T-cell (primary cell): ENCODE measurements around the gene APPL2. TPM values are rescaled to one million over a fixed set of nuclear protein-coding genes. Genes with fewer than 3 reads are reported as not detected.

Source experiments
- ATAC-seq, 4 experiments: fragments of 200-7000 bp in 3 of 4; fragments of 150-1000 bp in 1 of 4; cut with Tn5 transposase; replicated peaks in 1 of 4; 1 replicate in 3 of 4; 2 replicates in 1 of 4; pipeline ENCODE4 v1.10.0; 2021; ENCODE audit warnings: moderate library complexity in 3 of 4, mild to moderate bottlenecking in 2 of 4, moderate number of reproducible peaks in 1 of 4
- CTCF ChIA-PET, 2 donors: fragments of 300-600 bp; sonication (Branson Sonifier 250); formaldehyde crosslinking; loops; one replicate each; lab custom pipeline; 2022; ENCODE audit warnings: antibody characterized with exemption in 2 of 2; lab: Charles Lee
- POLR2A ChIA-PET, 2 donors: fragments of 300-600 bp; sonication (Branson Sonifier 250); formaldehyde crosslinking; loops; one replicate each; lab custom pipeline; 2022; ENCODE audit warnings: antibody characterized with exemption in 2 of 2; lab: Charles Lee
- DNase-seq, 35 experiments: peaks; one replicate each; pipeline versions ENCODE4 v3.0.0 to v3.0.0-alpha.2; 2013 to 2023
- H3K27ac ChIP-seq: one replicate; pipeline ENCODE4 v1.5.1; 2013; ENCODE audit warnings: low read length
- H3K27me3 ChIP-seq, 2 experiments: replicated peaks in 1 of 2; 1 replicate in 1 of 2; 2 replicates in 1 of 2; pipeline versions ENCODE4 v1.6.1 to v1.7.0; 2013; ENCODE audit warnings: low read length in 1 of 2, mixed read lengths in 1 of 2; ENCODE audit not compliant: control insufficient read depth in 2 of 2, insufficient read depth in 2 of 2; ENCODE audit errors: extremely low read depth in 1 of 2
- H3K36me3 ChIP-seq, 2 donors: 1 replicate in 1 of 2; 2 replicates in 1 of 2; pipeline versions ENCODE4 v1.6.1 to v1.7.0; 2013; ENCODE audit warnings: low read length in 1 of 2; ENCODE audit not compliant: control insufficient read depth in 2 of 2, insufficient read depth in 1 of 2; ENCODE audit errors: extremely low read depth in 1 of 2
- H3K4me1 ChIP-seq, 2 experiments: 1 replicate in 1 of 2; 2 replicates in 1 of 2; pipeline versions ENCODE4 v1.6.1 to v1.7.0; 2013; ENCODE audit warnings: low read length in 2 of 2, mixed read lengths in 1 of 2; ENCODE audit not compliant: insufficient read depth in 2 of 2, control insufficient read depth in 1 of 2; ENCODE audit errors: extremely low read depth in 1 of 2
- H3K4me3 ChIP-seq, 2 donors: 1 replicate in 1 of 2; 2 replicates in 1 of 2; pipeline versions ENCODE4 v1.5.1 to v1.7.0; 2013; ENCODE audit warnings: mild to moderate bottlenecking in 2 of 2, low read length in 1 of 2, moderate library complexity in 1 of 2; ENCODE audit not compliant: control insufficient read depth in 1 of 2; ENCODE audit errors: extremely low read depth in 1 of 2
- H3K9me3 ChIP-seq: 2 replicates; pipeline ENCODE4 v1.7.0; 2013
- H3K27ac Mint-ChIP-seq, 2 donors: one replicate each; pipeline ENCODE4 v1.8.0; 2020 to 2021; ENCODE audit warnings: mild to moderate bottlenecking in 2 of 2, mixed read lengths in 2 of 2
- H3K27me3 Mint-ChIP-seq, 2 donors: one replicate each; pipeline ENCODE4 v1.8.0; 2021 to 2022; ENCODE audit warnings: mixed read lengths in 2 of 2
- H3K36me3 Mint-ChIP-seq: one replicate; pipeline ENCODE4 v1.8.0; 2021; ENCODE audit warnings: mixed read lengths
- H3K4me1 Mint-ChIP-seq, 3 donors: one replicate each; pipeline ENCODE4 v1.8.0; 2020 to 2022; ENCODE audit warnings: mixed read lengths in 3 of 3, mild to moderate bottlenecking in 1 of 3
- H3K4me3 Mint-ChIP-seq, 3 donors: one replicate each; pipeline ENCODE4 v1.8.0; 2020 to 2022; ENCODE audit warnings: mild to moderate bottlenecking in 3 of 3, mixed read lengths in 3 of 3, moderate library complexity in 3 of 3
- H3K9me3 Mint-ChIP-seq, 3 donors: one replicate each; pipeline ENCODE4 v1.8.0; 2020 to 2022; ENCODE audit warnings: mixed read lengths in 3 of 3
- WGBS: methylation state at CpG from one replicate; pipeline ENCODE4 v1.1.5; 2013; ENCODE audit warnings: missing lambda C conversion rate; ENCODE audit not compliant: insufficient coverage; 5-methylcytosine and 5-hydroxymethylcytosine counted together
- total RNA-seq, 35 experiments: library from RNA in 6 of 35; stranded (reverse) in 6 of 35; fragments of 120-200 nt in 1 of 35; gene quantifications; one replicate each; pipeline versions ENCODE4 v1.2.1 to v1.2.4 and lab custom pipeline; 2013 to 2026

The APPL2 gene
- total RNA-seq, 5 donors from 2014 or later (not counting 1 experiment from before 2014, with no cell fraction given) = 41.1 to 59.6 (median 53.1) TPM

GRCh38 chr12:105164068-105164467 lies 71.9 kb downstream of the APPL2 start:
- H3K4me1 Mint-ChIP-seq = no peaks in the 10 kb centered on the region
- H3K27ac Mint-ChIP-seq = no peak overlapping the region
- peaks cover 40% of the 10 kb centered on the region for H3K36me3 Mint-ChIP-seq
- POLR2A ChIA-PET = interaction anchor here in 1 of 2 donors (0.6 kb wide), 1 partner anchor 1145 kb away, joined by 11 read pairs; no protein-coding TSS in a partner anchor
- ATAC-seq (no peak), DNase-seq (no peak)
- Histone ChIP-seq H3K27me3 (no peaks in the 10 kb centered on the region), H3K9me3 (no peaks in the 10 kb centered on the region), H3K4me1 (no peaks in the 10 kb centered on the region), H3K4me3 (no peak overlapping the region), H3K27ac (no peak overlapping the region), H3K36me3 (peaks cover 3 to 48% of the 10 kb centered on the region in 2 donors)
- H3K9me3 Mint-ChIP-seq = no peaks in the 10 kb centered on the region
- no peaks in the 10 kb centered on the region for H3K27me3 Mint-ChIP-seq
- CTCF ChIA-PET = no interaction called here
- H3K4me3 Mint-ChIP-seq = no peak overlapping the region
- WGBS = no CpG with 5 or more reads among the region's 2 CpGs

- Mint-ChIP-seq H3K27me3 (no peaks in the 10 kb centered on the region), H3K36me3 (peaks cover 49% of the 10 kb centered on the region), H3K4me3 (no peak overlapping the region), H3K27ac (peak overlapping the region in 1 of 2 donors; percentile 16), H3K4me1 (no peaks in the 10 kb centered on the region), H3K9me3 (no peaks in the 10 kb centered on the region)
- CTCF ChIA-PET = no interaction called here
- Histone ChIP-seq H3K36me3 (peaks cover 3 to 60% of the 10 kb centered on the region in 2 donors), H3K4me1 (no peaks in the 10 kb centered on the region), H3K9me3 (no peaks in the 10 kb centered on the region), H3K4me3 (no peak overlapping the region), H3K27ac (no peak overlapping the region), H3K27me3 (no peaks in the 10 kb centered on the region)
- POLR2A ChIA-PET = interaction anchor here in 1 of 2 donors (0.5 kb wide), 1 partner anchor 41 kb away, joined by 3 read pairs; no protein-coding TSS in a partner anchor
- no peak for DNase-seq
- WGBS = no CpG with 5 or more reads among the region's 3 CpGs
- no peak for ATAC-seq
These were observed 73.8 kb downstream of the APPL2 start for GRCh38 chr12:105162174-105162573.

GRCh38 chr12:105158876-105159275 lies 77.1 kb downstream of the APPL2 start:
- Mint-ChIP-seq H3K9me3 (no peaks in the 10 kb centered on the region), H3K27ac (no peak overlapping the region), H3K4me3 (no peak overlapping the region), H3K27me3 (no peaks in the 10 kb centered on the region), H3K36me3 (peaks cover 53% of the 10 kb centered on the region), H3K4me1 (no peaks in the 10 kb centered on the region)
- CTCF ChIA-PET = no interaction called here
- Histone ChIP-seq H3K4me3 (no peak overlapping the region), H3K27me3 (no peaks in the 10 kb centered on the region), H3K27ac (no peak overlapping the region), H3K4me1 (no peaks in the 10 kb centered on the region), H3K9me3 (no peaks in the 10 kb centered on the region), H3K36me3 (peaks cover 0 to 54% of the 10 kb centered on the region in 2 donors)
- ATAC-seq (no peak), DNase-seq (no peak)
- WGBS = no CpG with 5 or more reads among the region's 2 CpGs
- POLR2A ChIA-PET = no interaction called here

- CTCF ChIA-PET = no interaction called here
- H3K4me1 Mint-ChIP-seq = no peaks in the 10 kb centered on the region
- H3K27ac Mint-ChIP-seq = no peak overlapping the region
- Histone ChIP-seq H3K9me3 (no peaks in the 10 kb centered on the region), H3K27ac (no peak overlapping the region), H3K36me3 (peaks cover 0 to 50% of the 10 kb centered on the region in 2 donors), H3K4me3 (no peak overlapping the region), H3K27me3 (no peaks in the 10 kb centered on the region), H3K4me1 (no peaks in the 10 kb centered on the region)
- no peak overlapping the region for H3K4me3 Mint-ChIP-seq
- H3K9me3 Mint-ChIP-seq = no peaks in the 10 kb centered on the region
- H3K27me3 Mint-ChIP-seq = no peaks in the 10 kb centered on the region
- POLR2A ChIA-PET = no interaction called here
- no peak for ATAC-seq
- WGBS = no CpG with 5 or more reads among the region's 3 CpGs
- peaks cover 49% of the 10 kb centered on the region for H3K36me3 Mint-ChIP-seq
- DNase-seq = no peak
These were observed 78.4 kb downstream of the APPL2 start for GRCh38 chr12:105157606-105158005.

GRCh38 chr12:105156260-105156659 lies 79.7 kb downstream of the APPL2 start:
- Mint-ChIP-seq H3K4me1 (no peaks in the 10 kb centered on the region), H3K4me3 (no peak overlapping the region), H3K27ac (peak overlapping the region in 1 of 2 donors; percentile 18), H3K27me3 (no peaks in the 10 kb centered on the region), H3K9me3 (no peaks in the 10 kb centered on the region), H3K36me3 (peaks cover 44% of the 10 kb centered on the region)
- Histone ChIP-seq H3K4me1 (no peaks in the 10 kb centered on the region), H3K36me3 (peaks cover 0 to 52% of the 10 kb centered on the region in 2 donors), H3K27me3 (no peaks in the 10 kb centered on the region), H3K4me3 (no peak overlapping the region), H3K9me3 (no peaks in the 10 kb centered on the region), H3K27ac (no peak overlapping the region)
- CTCF ChIA-PET = interaction anchor here in 1 of 2 donors (1.0 kb wide), 1 partner anchor 12 kb away, joined by 5 read pairs; no protein-coding TSS in a partner anchor
- POLR2A ChIA-PET = no interaction called here
- no peak for DNase-seq
- WGBS = no CpG with 5 or more reads among the region's 2 CpGs
- ATAC-seq = no peak

- H3K4me1 Mint-ChIP-seq = peaks cover 0 to 14% (median 4%) of the 10 kb centered on the region in 3 donors
These were observed 93.7 kb downstream of the APPL2 start for GRCh38 chr12:105142259-105142658.

More at GRCh38 chr12:105142259-105142658, 93.7 kb downstream of the APPL2 start:
- ChIA-PET POLR2A (no interaction called here), CTCF (no interaction called here)
- Mint-ChIP-seq H3K4me3 (no peak overlapping the region), H3K36me3 (peaks cover 56% of the 10 kb centered on the region), H3K27ac (no peak overlapping the region), H3K27me3 (no peaks in the 10 kb centered on the region), H3K9me3 (no peaks in the 10 kb centered on the region)
- no peaks in the 10 kb centered on the region for H3K9me3 ChIP-seq
- no peaks in the 10 kb centered on the region for H3K27me3 ChIP-seq
- H3K27ac ChIP-seq = no peak overlapping the region
- no peaks in the 10 kb centered on the region for H3K4me1 ChIP-seq
- DNase-seq (no peak), ATAC-seq (no peak)
- peaks cover 2 to 55% of the 10 kb centered on the region in 2 donors for H3K36me3 ChIP-seq
- WGBS = no CpG with 5 or more reads among the region's 3 CpGs
- no peak overlapping the region for H3K4me3 ChIP-seq
